GM12892 (cell line): Measurements from ENCODE around the gene NKX2-1.

Experiments
- DNase-seq: peaks from one replicate; pipeline ENCODE4 v3.0.0; 2011; ENCODE audit not compliant: insufficient read length
- FAIRE-seq: peaks from 2 replicates; lab custom pipeline; 2011; peaks lifted over from hg19 to GRCh38; lab: Jason Lieb, UNC
- POLR2A ChIP-seq: IDR thresholded peaks from 2 replicates; pipeline ENCODE4 v1.6.1; 2011; ENCODE audit warnings: low read depth, low read length, control low read depth
- POLR2AphosphoS5 ChIP-seq: IDR thresholded peaks from 2 replicates; pipeline ENCODE4 v1.6.1; 2011; ENCODE audit warnings: low read depth, low read length, control low read depth
- TAF1 ChIP-seq: IDR thresholded peaks from 2 replicates; pipeline ENCODE4 v1.6.1; 2011; ENCODE audit warnings: low read depth, mild to moderate bottlenecking, control low read depth, low read length, borderline replicate concordance

The NKX2-1 gene

GRCh38 chr14:36514278-36515104 is 5.5 kb downstream of the NKX2-1 start:
- FAIRE-seq (no peak), DNase-seq (no peak)
- no peak for TF ChIP-seq POLR2A
- no peak for TF ChIP-seq TAF1
- TF ChIP-seq POLR2AphosphoS5, result no peak

GRCh38 chr14:36513451-36514277 is 6.4 kb downstream of the NKX2-1 start:
- TF ChIP-seq POLR2A (no peak), POLR2AphosphoS5 (no peak), TAF1 (no peak)
- FAIRE-seq (no peak), DNase-seq (no peak)

GRCh38 chr14:36513012-36513420 is 7.0 kb downstream of the NKX2-1 start:
- TF ChIP-seq POLR2AphosphoS5 (no peak), TAF1 (no peak)
- no peak for DNase-seq
- no peak for FAIRE-seq

GRCh38 chr14:36512585-36513003 is 7.4 kb downstream of the NKX2-1 start:
- TF ChIP-seq POLR2A (no peak), POLR2AphosphoS5 (no peak), TAF1 (no peak)
- DNase-seq, result no peak
- FAIRE-seq, result no peak

- no peak for FAIRE-seq
- no peak for TF ChIP-seq POLR2A
- TF ChIP-seq POLR2AphosphoS5, result no peak
- no peak for TF ChIP-seq TAF1
- DNase-seq, result no peak
These were observed 7.9 kb downstream of the NKX2-1 start for GRCh38 chr14:36511981-36512584.

GRCh38 chr14:36510874-36511273 is 9.2 kb downstream of the NKX2-1 start:
- DNase-seq (no peak), FAIRE-seq (no peak)
- TF ChIP-seq POLR2AphosphoS5 (no peak), TAF1 (no peak), POLR2A (no peak)

GRCh38 chr14:36510078-36510799 is 9.8 kb downstream of the NKX2-1 start:
- no peak for TF ChIP-seq TAF1
- TF ChIP-seq POLR2AphosphoS5, result no peak
- no peak for TF ChIP-seq POLR2A
- no peak for DNase-seq
- no peak for FAIRE-seq

- FAIRE-seq (no peak), DNase-seq (no peak)
- TF ChIP-seq POLR2AphosphoS5 (no peak), TAF1 (no peak), POLR2A (no peak)
These were observed 10.7 kb downstream of the NKX2-1 start for GRCh38 chr14:36509069-36509917.

- DNase-seq, result no peak
- TF ChIP-seq POLR2A (no peak), POLR2AphosphoS5 (no peak), TAF1 (no peak)
- no peak for FAIRE-seq
These were observed 11.5 kb downstream of the NKX2-1 start for GRCh38 chr14:36508418-36509068.
